Hematopoietic multipotent progenitor cell treated with erythropoietin and hydrocortisone succinate and interleukin-3 and kit ligand, for 17 days (in vitro differentiated cells): Measurements from ENCODE around the gene ZNF683.

Experiments used
- DNase-seq: peaks from one replicate; pipeline ENCODE4 v3.0.0-alpha.2; 2015; ENCODE audit warnings: low spot score

Gene ZNF683

GRCh38 chr1:26358411-26359384 is 13.9 kb downstream of the ZNF683 start:
- no peak for DNase-seq

- no peak for DNase-seq
These were observed 15.4 kb downstream of the ZNF683 start for GRCh38 chr1:26357121-26357602.

GRCh38 chr1:26356106-26356505 is 16.4 kb downstream of the ZNF683 start:
- no peak for DNase-seq

GRCh38 chr1:26354972-26355371 is 17.6 kb downstream of the ZNF683 start:
- no peak for DNase-seq

GRCh38 chr1:26353976-26354820 is 18.4 kb downstream of the ZNF683 start, which contains the start of gene CRYBG2:
Gene CRYBG2 (minus strand): TSS chr1:26354130. CDS start chr1:26346657, 7,473 bp downstream.
- DNase-seq, result no peak

- no peak for DNase-seq
These were observed 19.2 kb downstream of the ZNF683 start for GRCh38 chr1:26353210-26353859.

GRCh38 chr1:26352338-26352679 is 20.2 kb downstream of the ZNF683 start:
- no peak for DNase-seq

GRCh38 chr1:26351590-26352337 is 20.8 kb downstream of the ZNF683 start:
- no peak for DNase-seq

- no peak for DNase-seq
These were observed 21.6 kb downstream of the ZNF683 start for GRCh38 chr1:26350701-26351589.

GRCh38 chr1:26350343-26350700 is 22.2 kb downstream of the ZNF683 start:
- no peak for DNase-seq

- no peak for DNase-seq
These were observed 22.7 kb downstream of the ZNF683 start for GRCh38 chr1:26349877-26350244.

- DNase-seq, result no peak
These were observed 23.2 kb downstream of the ZNF683 start for GRCh38 chr1:26349188-26349876.

GRCh38 chr1:26346274-26347033 is 26.1 kb downstream of the ZNF683 start:
- no peak for DNase-seq

GRCh38 chr1:26345718-26346117 is 26.8 kb downstream of the ZNF683 start:
- DNase-seq, result no peak

- DNase-seq, result no peak
These were observed 28.2 kb downstream of the ZNF683 start for GRCh38 chr1:26344147-26344920.

- DNase-seq, result no peak
These were observed 32.5 kb downstream of the ZNF683 start for GRCh38 chr1:26340047-26340481.

GRCh38 chr1:26338670-26339069 is 33.9 kb downstream of the ZNF683 start:
- no peak for DNase-seq

- DNase-seq, result no peak
These were observed 34.9 kb downstream of the ZNF683 start for GRCh38 chr1:26337625-26338024.
